ENCODE data around the gene SLC9A9.

- TF ChIP-seq CTCF (IDR thresholded peaks at IDR 0.05) = no peak
- no peak for TF ChIP-seq POLR2A (IDR thresholded peaks at IDR 0.05)
- TF ChIP-seq EP300 (IDR thresholded peaks at IDR 0.05) = no peak
Measured at GRCh38 chr3:143843587-143843986, 4.7 kb downstream of the SLC9A9 start.
